Right lobe of liver (tissue), 4 donors: ENCODE data around the gene USH1C.

ENCODE experiments used
- POLR2A ChIP-seq: fragments of 450-650 bp; IDR thresholded peaks from one replicate; pipeline ENCODE4 v1.6.1; 2017; ENCODE audit warnings: antibody characterized with exemption, mild to moderate bottlenecking
- TF ChIP-seq, protein P1 (sequence below), 4 donors: fragments of 200-600 bp in 3 of 4; fragments of 450-650 bp in 1 of 4; IDR thresholded peaks; one replicate each; pipeline versions ENCODE4 v1.5.1 to v1.8.0; 2016 to 2022; ENCODE audit warnings: antibody characterized with exemption in 4 of 4, mild to moderate bottlenecking in 2 of 4
- donor health status: DM: no; HTN: no; CAD: no.
- donor health status: DM: no; HTN: no; CAD: no.
- donor health status: DM: no; HTN: yes; CAD: no.

DNA sequence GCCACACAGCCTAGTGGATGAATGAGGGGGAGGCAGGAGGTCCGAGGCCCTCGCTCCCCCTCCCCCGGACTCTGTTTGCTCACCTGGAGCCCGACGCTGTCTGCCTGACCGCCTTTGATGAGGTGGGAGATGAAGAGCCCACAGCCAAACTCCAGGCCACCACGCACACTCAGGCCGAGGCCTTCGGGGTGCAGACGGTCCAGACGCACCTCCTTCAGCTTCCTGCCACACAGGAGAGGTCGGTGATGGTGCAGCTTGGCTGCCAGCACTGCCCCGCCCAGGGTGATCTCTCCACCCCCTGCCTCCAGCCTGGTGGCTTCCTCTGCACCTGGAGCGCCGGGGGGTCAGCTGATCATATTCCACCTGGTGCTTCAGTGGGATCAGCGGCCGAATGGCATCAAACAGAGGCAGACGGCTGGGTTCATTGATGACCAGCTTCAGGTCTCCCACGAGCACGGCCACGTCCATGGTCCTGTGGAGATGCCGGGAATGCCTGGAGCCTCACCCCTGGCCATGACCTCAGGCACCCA is 13.1 kb downstream of the USH1C start:
- no peak for TF ChIP-seq POLR2A
- TF ChIP-seq, protein P1, sequence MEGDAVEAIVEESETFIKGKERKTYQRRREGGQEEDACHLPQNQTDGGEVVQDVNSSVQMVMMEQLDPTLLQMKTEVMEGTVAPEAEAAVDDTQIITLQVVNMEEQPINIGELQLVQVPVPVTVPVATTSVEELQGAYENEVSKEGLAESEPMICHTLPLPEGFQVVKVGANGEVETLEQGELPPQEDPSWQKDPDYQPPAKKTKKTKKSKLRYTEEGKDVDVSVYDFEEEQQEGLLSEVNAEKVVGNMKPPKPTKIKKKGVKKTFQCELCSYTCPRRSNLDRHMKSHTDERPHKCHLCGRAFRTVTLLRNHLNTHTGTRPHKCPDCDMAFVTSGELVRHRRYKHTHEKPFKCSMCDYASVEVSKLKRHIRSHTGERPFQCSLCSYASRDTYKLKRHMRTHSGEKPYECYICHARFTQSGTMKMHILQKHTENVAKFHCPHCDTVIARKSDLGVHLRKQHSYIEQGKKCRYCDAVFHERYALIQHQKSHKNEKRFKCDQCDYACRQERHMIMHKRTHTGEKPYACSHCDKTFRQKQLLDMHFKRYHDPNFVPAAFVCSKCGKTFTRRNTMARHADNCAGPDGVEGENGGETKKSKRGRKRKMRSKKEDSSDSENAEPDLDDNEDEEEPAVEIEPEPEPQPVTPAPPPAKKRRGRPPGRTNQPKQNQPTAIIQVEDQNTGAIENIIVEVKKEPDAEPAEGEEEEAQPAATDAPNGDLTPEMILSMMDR (IDR thresholded peaks at IDR 0.05) = no peak
